ENCODE results near the gene PCDHB1. TPM values are rescaled to one million over a fixed set of nuclear protein-coding genes. Genes with fewer than 3 reads are reported as not detected.

PCDHB1 gene
- total RNA-seq, 1 experiment from 2014 or later, result 0.07 TPM

- Histone ChIP-seq H3K79me1 (ENCODE audit: insufficient read depth, low read depth, low read length, poor library complexity, severe bottlenecking) (no peaks in the 10 kb centered on the region), H4K8ac (replicated peaks; ENCODE audit: insufficient read length, low read depth, low read length) (no peak overlapping the region), H3K9ac (ENCODE audit: extremely low read depth, insufficient read length, low read length) (no peak overlapping the region), H3K14ac (ENCODE audit: insufficient read depth, low read length) (no peak overlapping the region), H2BK15ac (ENCODE audit: low read depth, low read length) (no peak overlapping the region), H2BK120ac (ENCODE audit: low read depth, low read length, poor library complexity, severe bottlenecking) (no peak overlapping the region), H3K4me1 (ENCODE audit: insufficient read depth, low read length) (no peaks in the 10 kb centered on the region), H3K27ac (ENCODE audit: insufficient read length, low read depth, low read length) (no peak overlapping the region), H4K20me1 (ENCODE audit: control insufficient read depth, insufficient read depth, insufficient read length) (no peaks in the 10 kb centered on the region), H2BK20ac (ENCODE audit: low read depth, low read length, poor library complexity, severe bottlenecking) (no peak overlapping the region), H2AK5ac (ENCODE audit: insufficient read length, low read length) (no peak overlapping the region), H3K9me3 (ENCODE audit: control insufficient read depth, low read depth, low read length) (no peaks in the 10 kb centered on the region), H3K4ac (ENCODE audit: low read depth, low read length) (no peak overlapping the region), H3K56ac (ENCODE audit: insufficient read length, low read depth, low read length) (no peak overlapping the region), H3K18ac (ENCODE audit: insufficient read length, low read depth, low read length) (no peak overlapping the region), H3T11ph (ENCODE audit: low read length) (no peak overlapping the region), H3K27me3 (ENCODE audit: insufficient read depth, low read length) (no peaks in the 10 kb centered on the region), H4K91ac (ENCODE audit: insufficient read length, low read depth, low read length) (no peak overlapping the region), H2BK12ac (ENCODE audit: insufficient read length, low read depth, low read length) (no peak overlapping the region), H2AFZ (ENCODE audit: low read length) (no peak overlapping the region), H3K23ac (ENCODE audit: insufficient read length, low read depth, low read length) (no peak overlapping the region), H4K5ac (ENCODE audit: insufficient read length, low read depth, low read length) (no peak overlapping the region), H2BK5ac (ENCODE audit: insufficient read length, low read length) (no peak overlapping the region), H3K4me2 (ENCODE audit: insufficient read depth, insufficient read length, low read length) (no peak overlapping the region), H3K23me2 (ENCODE audit: insufficient read length, low read depth, low read length, poor library complexity, severe bottlenecking) (no peaks in the 10 kb centered on the region), H3K79me2 (ENCODE audit: insufficient read depth, low read length) (no peaks in the 10 kb centered on the region)
- Mint-ChIP-seq H3K9me3 (no peaks in the 10 kb centered on the region), H3K4me3 (no peak overlapping the region), H3K27ac (no peak overlapping the region), H3K4me1 (peaks cover 4 to 8% of the 10 kb centered on the region in 2 experiments; a peak in 3 of 4 replicates), H3K27me3 (ENCODE audit: low read depth) (no peaks in the 10 kb centered on the region), H3K36me3 (ENCODE audit: insufficient read depth in 1 of 3, low read depth in 3 of 3) (no peaks in the 10 kb centered on the region)
- no peak for TF ChIP-seq CTCF (conservative IDR thresholded peaks at IDR 0.05)
- WGBS (ENCODE audit: extremely low coverage, insufficient read length, low lambda C conversion rate), result no CpG with 5 or more reads among the region's 1 CpG
- no peak for DNase-seq
These were observed 28.8 kb upstream of the PCDHB1 start for GRCh38 chr5:141022384-141022783.
